Kidney glomerular epithelial cell (primary cell): ENCODE data around the gene JUNB.
"Not testable (repeated sequence)": the region's sequence is repeated elsewhere in the genome, so short reads cannot be mapped to it uniquely, and the experiment has no call there.

ENCODE experiments used
- DNase-seq: peaks from one replicate; lab custom pipeline; 2025; lab: John Stamatoyannopoulos, UW

JUNB gene

GRCh38 chr19:12804051-12804450 lies 12.8 kb downstream of the JUNB start:
- no peak for DNase-seq

GRCh38 chr19:12806242-12807081 lies 15.2 kb downstream of the JUNB start, which contains the start of gene RNASEH2A:
Gene RNASEH2A, plus strand, starts transcription at chr19:12806584. Its CDS starts 90 bp downstream, at chr19:12806674.
- DNase-seq: peak; percentile 62

- no peak for DNase-seq
Observed at GRCh38 chr19:12815088-12815487, 23.8 kb downstream of the JUNB start.

- not testable (repeated sequence) for DNase-seq
Observed at GRCh38 chr19:12817188-12817587, 25.9 kb downstream of the JUNB start.

- DNase-seq: not testable (repeated sequence)
Observed at GRCh38 chr19:12817810-12818209, 26.5 kb downstream of the JUNB start.

- DNase-seq: no peak
Observed at GRCh38 chr19:12821761-12822160, 30.5 kb downstream of the JUNB start.

GRCh38 chr19:12825254-12826131 lies 34.2 kb downstream of the JUNB start:
- DNase-seq: no peak

- DNase-seq: no peak
Observed at GRCh38 chr19:12828494-12828893, 37.2 kb downstream of the JUNB start.

GRCh38 chr19:12833418-12833737 lies 42.1 kb downstream of the JUNB start:
- no peak for DNase-seq

- no peak for DNase-seq
Observed at GRCh38 chr19:12833738-12834565, 42.7 kb downstream of the JUNB start.

GRCh38 chr19:12834566-12834943 lies 43.3 kb downstream of the JUNB start, which contains the start of gene RTBDN:
Gene RTBDN, minus strand, starts transcription at chr19:12834579. Its CDS starts 4,600 bp downstream, at chr19:12829979.
- DNase-seq: no peak

GRCh38 chr19:12834976-12835757 lies 43.9 kb downstream of the JUNB start:
- no peak for DNase-seq

- DNase-seq: no peak
Observed at GRCh38 chr19:12836529-12836863, 45.2 kb downstream of the JUNB start.

- DNase-seq: no peak
Observed at GRCh38 chr19:12837225-12837624, 45.9 kb downstream of the JUNB start.

- no peak for DNase-seq
Observed at GRCh38 chr19:12838182-12838885, 47.0 kb downstream of the JUNB start, which contains the start of gene MAST1. Gene MAST1, plus strand, starts transcription at chr19:12838515. Its CDS starts 58 bp downstream, at chr19:12838573.

- DNase-seq: no peak
Observed at GRCh38 chr19:12838886-12839756, 47.8 kb downstream of the JUNB start.

GRCh38 chr19:12840091-12841079 lies 49.1 kb downstream of the JUNB start:
- DNase-seq: peak; percentile 59

GRCh38 chr19:12841094-12841493 lies 49.8 kb downstream of the JUNB start:
- no peak for DNase-seq
